IPS-NIHi7 (cell line): ENCODE measurements around the gene TXLNA.

ENCODE experiments used
- DNase-seq: peaks from one replicate; pipeline ENCODE4 v3.0.0; 2012; ENCODE audit warnings: mixed read lengths; ENCODE audit errors: extremely low spot score

The TXLNA gene

GRCh38 chr1:32215629-32216480 lies 36.4 kb downstream of the TXLNA start:
- DNase-seq = peak; percentile 82

GRCh38 chr1:32216566-32216965 lies 37.1 kb downstream of the TXLNA start:
- DNase-seq = no peak

- DNase-seq = no peak
These were observed 39.5 kb downstream of the TXLNA start for GRCh38 chr1:32219022-32219421.

GRCh38 chr1:32220746-32221580 lies 41.5 kb downstream of the TXLNA start:
- DNase-seq = no peak

GRCh38 chr1:32221581-32221979 lies 42.1 kb downstream of the TXLNA start:
- DNase-seq = no peak

GRCh38 chr1:32221980-32222755 lies 42.7 kb downstream of the TXLNA start, which contains the start of the genes EIF3I and TMEM234:
Gene EIF3I (plus strand): TSS chr1:32222407. CDS start chr1:32222442, 35 bp downstream.
Gene TMEM234 (minus strand): TSS chr1:32222353. CDS start chr1:32222322, 31 bp downstream.
- peak; percentile 95 for DNase-seq

- no peak for DNase-seq
These were observed 44.2 kb downstream of the TXLNA start for GRCh38 chr1:32223683-32224082.

- DNase-seq = no peak
These were observed 44.8 kb downstream of the TXLNA start for GRCh38 chr1:32224285-32224684.

- DNase-seq = no peak
These were observed 49.3 kb downstream of the TXLNA start for GRCh38 chr1:32228771-32229170.

- no peak for DNase-seq
These were observed 52.5 kb downstream of the TXLNA start for GRCh38 chr1:32231843-32232432.

- DNase-seq = no peak
These were observed 53.3 kb downstream of the TXLNA start for GRCh38 chr1:32232558-32233304.

GRCh38 chr1:32234792-32235191 lies 55.3 kb downstream of the TXLNA start:
- no peak for DNase-seq

GRCh38 chr1:32239337-32239736 lies 59.9 kb downstream of the TXLNA start:
- DNase-seq = no peak

GRCh38 chr1:32239790-32240139 lies 60.3 kb downstream of the TXLNA start:
- no peak for DNase-seq

- peak; percentile 92 for DNase-seq
These were observed 60.9 kb downstream of the TXLNA start for GRCh38 chr1:32240140-32240951.

- DNase-seq = peak; percentile 53
These were observed 61.7 kb downstream of the TXLNA start for GRCh38 chr1:32241001-32241763.

- DNase-seq = peak; percentile 35
These were observed 62.9 kb downstream of the TXLNA start for GRCh38 chr1:32242341-32242851.

GRCh38 chr1:32246888-32247273 lies 67.4 kb downstream of the TXLNA start, which contains the start of gene FAM167B:
Gene FAM167B (plus strand): TSS chr1:32247222. CDS start chr1:32247422, 200 bp downstream.
- no peak for DNase-seq

GRCh38 chr1:32247452-32247851 lies 68.0 kb downstream of the TXLNA start:
- DNase-seq = no peak
